Measurements from ENCODE around the gene PKNOX2.

Gene PKNOX2

GRCh38 chr11:125146232-125146631, 18.3 kb upstream of the PKNOX2 start:
- Histone ChIP-seq H2AFZ (ENCODE audit: low read length) (no peak overlapping the region), H3K9ac (ENCODE audit: low read length) (no peak overlapping the region), H3K4me1 (ENCODE audit: low read length) (0 out of 2 replicates have a peak, but pooled peaks cover 3% of the 10 kb centered on the region), H3K27ac (ENCODE audit: low read length) (no peak overlapping the region), H3K9me3 (replicated peaks; ENCODE audit: insufficient read depth, low read length) (no peaks in the 10 kb centered on the region), H3K9me2 (replicated peaks; ENCODE audit: insufficient read depth, low read length) (no peaks in the 10 kb centered on the region), H3K27me3 (replicated peaks; ENCODE audit: insufficient read depth, low read length) (no peaks in the 10 kb centered on the region), H3F3A (ENCODE audit: insufficient read depth, low read length) (no peaks in the 10 kb centered on the region), H4K20me1 (ENCODE audit: insufficient read depth, low read length) (no peaks in the 10 kb centered on the region), H3K4me2 (ENCODE audit: low read depth, low read length) (no peak overlapping the region), H3K4me3 (ENCODE audit: low read length) (no peak overlapping the region), H3K79me2 (ENCODE audit: low read length) (no peaks in the 10 kb centered on the region), H3K36me3 (replicated peaks; ENCODE audit: insufficient read depth, low read length) (no peaks in the 10 kb centered on the region)
- DNase-seq = no peak
- no peak for TF ChIP-seq EZH2 (optimal IDR thresholded peaks at IDR 0.05; ENCODE audit: low read depth, low read length)
- TF ChIP-seq CTCF (IDR thresholded peaks at IDR 0.05; ENCODE audit: low read length) = no peak
- no peak for TF ChIP-seq EZH2phosphoT487 (IDR thresholded peaks at IDR 0.05; ENCODE audit: low read length)

- Histone ChIP-seq H3K27me3 (replicated peaks; ENCODE audit: insufficient read depth, low read length) (no peaks in the 10 kb centered on the region), H3K9me3 (replicated peaks; ENCODE audit: insufficient read depth, low read length) (no peaks in the 10 kb centered on the region)
Measured at GRCh38 chr11:125147280-125147679, 17.3 kb upstream of the PKNOX2 start.

GRCh38 chr11:125148011-125148410, 16.5 kb upstream of the PKNOX2 start:
- H3K9me3 ChIP-seq (replicated peaks; ENCODE audit: insufficient read depth, low read length) = no peaks in the 10 kb centered on the region
- H3K36me3 ChIP-seq (replicated peaks; ENCODE audit: insufficient read depth, low read length) = no peaks in the 10 kb centered on the region
- H3K27ac ChIP-seq (ENCODE audit: low read length) = no peak overlapping the region
- no peak overlapping the region for H2AFZ ChIP-seq (ENCODE audit: low read length)
- H3K4me1 ChIP-seq (ENCODE audit: low read length) = 0 out of 2 replicates have a peak, but pooled peaks cover 3% of the 10 kb centered on the region
- H3K27me3 ChIP-seq (replicated peaks; ENCODE audit: insufficient read depth, low read length) = no peaks in the 10 kb centered on the region
- H3F3A ChIP-seq (ENCODE audit: insufficient read depth, low read length) = no peaks in the 10 kb centered on the region
- no peak overlapping the region for H3K4me2 ChIP-seq (ENCODE audit: low read depth, low read length)
- no peak overlapping the region for H3K4me3 ChIP-seq (ENCODE audit: low read length)
- no peaks in the 10 kb centered on the region for H3K79me2 ChIP-seq (ENCODE audit: low read length)
- H4K20me1 ChIP-seq (ENCODE audit: insufficient read depth, low read length) = no peaks in the 10 kb centered on the region
- no peaks in the 10 kb centered on the region for H3K9me2 ChIP-seq (replicated peaks; ENCODE audit: insufficient read depth, low read length)
- DNase-seq = no peak
- TF ChIP-seq CTCF (IDR thresholded peaks at IDR 0.05; ENCODE audit: low read length) (no peak), EZH2phosphoT487 (IDR thresholded peaks at IDR 0.05; ENCODE audit: low read length) (no peak), EZH2 (optimal IDR thresholded peaks at IDR 0.05; ENCODE audit: low read depth, low read length) (no peak)
- no peak overlapping the region for H3K9ac ChIP-seq (ENCODE audit: low read length)

More at GRCh38 chr11:125147280-125147679, 17.3 kb upstream of the PKNOX2 start:
- no peak overlapping the region for H2AFZ ChIP-seq (ENCODE audit: low read length)
- H3K27ac ChIP-seq (ENCODE audit: low read length) = no peak overlapping the region
- TF ChIP-seq EZH2 (optimal IDR thresholded peaks at IDR 0.05; ENCODE audit: low read depth, low read length) (no peak), CTCF (IDR thresholded peaks at IDR 0.05; ENCODE audit: low read length) (no peak), EZH2phosphoT487 (IDR thresholded peaks at IDR 0.05; ENCODE audit: low read length) (no peak)
- no peak overlapping the region for H3K9ac ChIP-seq (ENCODE audit: low read length)
- H4K20me1 ChIP-seq (ENCODE audit: insufficient read depth, low read length) = no peaks in the 10 kb centered on the region
- 0 out of 2 replicates have a peak, but pooled peaks cover 3% of the 10 kb centered on the region for H3K4me1 ChIP-seq (ENCODE audit: low read length)
- no peak overlapping the region for H3K4me3 ChIP-seq (ENCODE audit: low read length)
- no peaks in the 10 kb centered on the region for H3K36me3 ChIP-seq (replicated peaks; ENCODE audit: insufficient read depth, low read length)
- H3K4me2 ChIP-seq (ENCODE audit: low read depth, low read length) = no peak overlapping the region
- no peak for DNase-seq
- H3K9me2 ChIP-seq (replicated peaks; ENCODE audit: insufficient read depth, low read length) = no peaks in the 10 kb centered on the region
- H3F3A ChIP-seq (ENCODE audit: insufficient read depth, low read length) = no peaks in the 10 kb centered on the region
- no peaks in the 10 kb centered on the region for H3K79me2 ChIP-seq (ENCODE audit: low read length)
